Panc1 (cell line): Measurements from ENCODE around the gene RPS2. TPM values are rescaled to one million over a fixed set of nuclear protein-coding genes. Genes with fewer than 3 reads are reported as not detected.

Experiments
- ATAC-seq: fragments of 200-7000 bp; cut with Tn5 transposase; 2 replicates; pipeline ENCODE4 v1.9.1; 2020; ENCODE audit warnings: mild to moderate bottlenecking, moderate library complexity
- BruUV-seq: library from RNA; stranded (reverse); fragments of 400-500 nt; replicated peaks from 2 replicates; lab custom pipeline; 2021; lab: Mats Ljungman, UMichigan
- CTCF ChIA-PET: fragments of 300-600 bp; sonication (Branson Sonifier 250); formaldehyde crosslinking; loops from one replicate; lab custom pipeline; 2022; ENCODE audit warnings: antibody characterized with exemption; lab: Charles Lee
- POLR2A ChIA-PET: fragments of 300-600 bp; sonication (Branson Sonifier 250); formaldehyde crosslinking; loops from one replicate; lab custom pipeline; 2022; ENCODE audit warnings: antibody characterized with exemption; lab: Charles Lee
- DNase-seq: peaks from one replicate; pipeline ENCODE4 v3.0.0-alpha.2; 2010; ENCODE audit warnings: low read depth, low spot score
- H3K27ac ChIP-seq: 2 replicates; pipeline ENCODE4 v1.5.1; 2011; ENCODE audit warnings: mild to moderate bottlenecking, low read length, inconsistent platforms
- H3K27me3 ChIP-seq: fragments of 200-500 bp; sonication (Bioruptor generic); 2 replicates; pipeline ENCODE4 v1.6.0; 2014; ENCODE audit warnings: low read length, inconsistent platforms; ENCODE audit not compliant: control insufficient read depth, insufficient read depth
- H3K36me3 ChIP-seq: fragments of 200-500 bp; sonication (Bioruptor generic); 2 replicates; pipeline ENCODE4 v1.5.1; 2014; ENCODE audit warnings: inconsistent platforms, mild to moderate bottlenecking, low read length, moderate library complexity; ENCODE audit not compliant: control insufficient read depth, insufficient read depth
- H3K4me1 ChIP-seq: 2 replicates; pipeline ENCODE4 v1.5.1; 2011; ENCODE audit warnings: inconsistent platforms, mild to moderate bottlenecking, low read length, moderate library complexity; ENCODE audit not compliant: control insufficient read depth, insufficient read depth
- H3K4me3 ChIP-seq, 2 experiments: 2 replicates each; pipeline ENCODE4 v1.5.1; 2011 to 2012; ENCODE audit warnings: low read depth in 2 of 2, low read length in 2 of 2, mild to moderate bottlenecking in 2 of 2, inconsistent platforms in 1 of 2, moderate library complexity in 1 of 2
- H3K9me3 ChIP-seq: fragments of 200-500 bp; sonication (Bioruptor generic); 2 replicates; pipeline ENCODE4 v1.5.1; 2014; ENCODE audit warnings: low read depth, mild to moderate bottlenecking, inconsistent platforms, low read length, moderate library complexity; ENCODE audit not compliant: control insufficient read depth, insufficient read depth
- CTCF ChIP-seq: fragments of 450-650 bp; IDR thresholded peaks from 2 replicates; pipeline ENCODE4 v1.5.1; 2017; ENCODE audit warnings: mild to moderate bottlenecking
- POLR2AphosphoS5 ChIP-seq: IDR thresholded peaks from 2 replicates; pipeline ENCODE4 v1.6.1; 2012; ENCODE audit warnings: mild to moderate bottlenecking, low read depth, low read length, moderate library complexity
- REST ChIP-seq, 2 experiments: IDR thresholded peaks; 2 replicates each; pipeline ENCODE4 v1.6.1; 2011 to 2012; ENCODE audit warnings: low read depth in 2 of 2, control low read depth in 1 of 2, low read length in 1 of 2, mild to moderate bottlenecking in 1 of 2, moderate library complexity in 1 of 2; ENCODE audit not compliant: insufficient read depth in 1 of 2
- SIN3A ChIP-seq: IDR thresholded peaks from 2 replicates; pipeline ENCODE4 v1.6.1; 2012; ENCODE audit warnings: low read depth, mild to moderate bottlenecking, low read length, moderate library complexity, borderline replicate concordance; ENCODE audit not compliant: insufficient read depth
- TCF7L2 ChIP-seq: IDR thresholded peaks from 2 replicates; pipeline ENCODE4 v1.6.1; 2011; ENCODE audit warnings: mild to moderate bottlenecking, low read depth, low read length, inconsistent platforms
- in situ Hi-C: cut with HindIII; loops from 2 replicates; pipeline ENCODE4 v1.10.0; 2016; ENCODE audit warnings: low sequenced_read_pairs, low pct_unique_long_range_greater_than_20kb
- intact Hi-C: fragments of 100-400 bp; cut with micrococcal nuclease; formaldehyde crosslinking; loops from one replicate; pipeline ENCODE4 v1.10.0; 2022; ENCODE audit not compliant: unreplicated experiment
- total RNA-seq: library from RNA; stranded (reverse); gene quantifications from one replicate; pipeline ENCODE4 v1.2.1, GENCODE V29; 2021; ENCODE audit not compliant: unreplicated experiment

The RPS2 gene
- total RNA-seq, 1 experiment from 2014 or later = 2,794 TPM

DNA sequence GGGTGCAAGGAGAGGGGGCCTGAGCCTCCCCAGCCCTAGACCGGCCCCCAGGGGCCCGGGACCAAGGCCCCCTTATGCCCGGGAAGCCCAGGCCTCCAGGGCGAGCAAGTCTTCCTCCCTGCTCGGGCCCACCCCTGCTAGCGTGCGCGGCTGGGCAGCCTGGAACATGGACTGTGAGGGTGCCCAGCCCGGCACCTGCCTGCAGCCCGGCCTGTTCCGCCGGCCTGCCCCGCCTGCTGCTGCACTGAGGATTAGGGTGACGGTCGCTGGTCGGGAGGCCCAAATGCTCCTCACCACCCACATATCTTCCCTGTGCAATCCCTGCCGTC lies 52.4 kb downstream of the RPS2 start:
- H3K9me3 ChIP-seq = no peaks in the 10 kb centered on the region
- TF ChIP-seq REST (IDR thresholded peaks at IDR 0.05; ENCODE audit: insufficient read depth in 1 of 2, low read depth in 2 of 2, low read length in 1 of 2) = no peak
- no peak for TF ChIP-seq SIN3A
- no peak for TF ChIP-seq TCF7L2
- TF ChIP-seq POLR2AphosphoS5 = no peak
- no peak for TF ChIP-seq CTCF
- H3K27ac ChIP-seq = no peak overlapping the region
- DNase-seq = no peak
- intact Hi-C loops (no loop called here), in situ Hi-C loops (no loop called here)
- CTCF ChIA-PET = no interaction called here
- no TSS peak for BruUV-seq
- H3K4me3 ChIP-seq = no peak overlapping the region
- no peaks in the 10 kb centered on the region for H3K36me3 ChIP-seq
- peaks cover 3% of the 10 kb centered on the region for H3K4me1 ChIP-seq
- no peak for ATAC-seq
- H3K27me3 ChIP-seq = no peaks in the 10 kb centered on the region
- POLR2A ChIA-PET = no interaction called here

Other genes with a start within 250 kb of the RPS2 start
- 117 TPM for gene NME3, start 193.3 kb downstream of the RPS2 start, total RNA-seq
- 53.4 TPM for gene EME2, start 192.0 kb downstream of the RPS2 start, total RNA-seq
- gene MRPS34, start 191.7 kb downstream of the RPS2 start, total RNA-seq = 187 TPM
- 23.0 TPM for gene SPSB3, start 182.3 kb downstream of the RPS2 start, total RNA-seq
- 85.8 TPM for gene NUBP2, start 181.9 kb downstream of the RPS2 start, total RNA-seq
- gene IGFALS, start 171.1 kb downstream of the RPS2 start, total RNA-seq = 0.10 TPM
- 58.9 TPM for gene HAGH, start 138.0 kb downstream of the RPS2 start, total RNA-seq
- gene FAHD1, start 137.6 kb downstream of the RPS2 start, total RNA-seq = 34.6 TPM
- gene MEIOB, start 92.7 kb downstream of the RPS2 start, total RNA-seq = not detected
- gene HS3ST6, start 46.4 kb downstream of the RPS2 start, total RNA-seq = 3.3 TPM
- 25.3 TPM for gene MSRB1, start 21.6 kb downstream of the RPS2 start, total RNA-seq
- 0.26 TPM for gene RPL3L, start 10.1 kb downstream of the RPS2 start, total RNA-seq
- 287 TPM for gene NDUFB10, start 5.3 kb downstream of the RPS2 start, total RNA-seq
- not detected for gene RNF151, start 2.0 kb upstream of the RPS2 start, total RNA-seq
- gene TBL3, start 7.2 kb upstream of the RPS2 start, total RNA-seq = 42.4 TPM
- gene NOXO1, start 16.6 kb upstream of the RPS2 start, total RNA-seq = 4.0 TPM
- 49.2 TPM for gene GFER, start 19.4 kb upstream of the RPS2 start, total RNA-seq
- 15.2 TPM for gene SYNGR3, start 25.1 kb upstream of the RPS2 start, total RNA-seq
- 85.7 TPM for gene ZNF598, start 45.0 kb upstream of the RPS2 start, total RNA-seq
- 15.3 TPM for gene NPW, start 55.0 kb upstream of the RPS2 start, total RNA-seq
- 174 TPM for gene NHERF2, start 62.1 kb upstream of the RPS2 start, total RNA-seq
- gene NTHL1, start 83.0 kb upstream of the RPS2 start, total RNA-seq = 39.8 TPM
- gene TSC2, start 83.2 kb upstream of the RPS2 start, total RNA-seq = 115 TPM
- gene PKD1, start 171.1 kb upstream of the RPS2 start, total RNA-seq = 279 TPM
- 92.2 TPM for gene RAB26, start 183.8 kb upstream of the RPS2 start, total RNA-seq
- 108 TPM for gene TRAF7, start 191.0 kb upstream of the RPS2 start, total RNA-seq
- gene CASKIN1, start 231.8 kb upstream of the RPS2 start, total RNA-seq = 4.5 TPM
- 91.1 TPM for gene MLST8, start 240.6 kb upstream of the RPS2 start, total RNA-seq
- 8.7 TPM for gene BRICD5, start 246.0 kb upstream of the RPS2 start, total RNA-seq